Panc1 (cell line): ENCODE data around the gene ZCCHC14. TPM values are rescaled to one million over a fixed set of nuclear protein-coding genes. Genes with fewer than 3 reads are reported as not detected.

Source experiments
- ATAC-seq: fragments of 200-7000 bp; cut with Tn5 transposase; 2 replicates; pipeline ENCODE4 v1.9.1; 2020; ENCODE audit warnings: mild to moderate bottlenecking, moderate library complexity
- BruUV-seq: library from RNA; stranded (reverse); fragments of 400-500 nt; replicated peaks from 2 replicates; lab custom pipeline; 2021; lab: Mats Ljungman, UMichigan
- CTCF ChIA-PET: fragments of 300-600 bp; sonication (Branson Sonifier 250); formaldehyde crosslinking; loops from one replicate; lab custom pipeline; 2022; ENCODE audit warnings: antibody characterized with exemption; lab: Charles Lee
- POLR2A ChIA-PET: fragments of 300-600 bp; sonication (Branson Sonifier 250); formaldehyde crosslinking; loops from one replicate; lab custom pipeline; 2022; ENCODE audit warnings: antibody characterized with exemption; lab: Charles Lee
- DNase-seq: peaks from one replicate; pipeline ENCODE4 v3.0.0-alpha.2; 2010; ENCODE audit warnings: low read depth, low spot score
- H3K27ac ChIP-seq: 2 replicates; pipeline ENCODE4 v1.5.1; 2011; ENCODE audit warnings: mild to moderate bottlenecking, low read length, inconsistent platforms
- H3K27me3 ChIP-seq: fragments of 200-500 bp; sonication (Bioruptor generic); 2 replicates; pipeline ENCODE4 v1.6.0; 2014; ENCODE audit warnings: low read length, inconsistent platforms; ENCODE audit not compliant: control insufficient read depth, insufficient read depth
- H3K36me3 ChIP-seq: fragments of 200-500 bp; sonication (Bioruptor generic); 2 replicates; pipeline ENCODE4 v1.5.1; 2014; ENCODE audit warnings: inconsistent platforms, mild to moderate bottlenecking, low read length, moderate library complexity; ENCODE audit not compliant: control insufficient read depth, insufficient read depth
- H3K4me1 ChIP-seq: 2 replicates; pipeline ENCODE4 v1.5.1; 2011; ENCODE audit warnings: inconsistent platforms, mild to moderate bottlenecking, low read length, moderate library complexity; ENCODE audit not compliant: control insufficient read depth, insufficient read depth
- H3K4me3 ChIP-seq, 2 experiments: 2 replicates each; pipeline ENCODE4 v1.5.1; 2011 to 2012; ENCODE audit warnings: low read depth in 2 of 2, low read length in 2 of 2, mild to moderate bottlenecking in 2 of 2, inconsistent platforms in 1 of 2, moderate library complexity in 1 of 2
- H3K9me3 ChIP-seq: fragments of 200-500 bp; sonication (Bioruptor generic); 2 replicates; pipeline ENCODE4 v1.5.1; 2014; ENCODE audit warnings: low read depth, mild to moderate bottlenecking, inconsistent platforms, low read length, moderate library complexity; ENCODE audit not compliant: control insufficient read depth, insufficient read depth
- CTCF ChIP-seq: fragments of 450-650 bp; IDR thresholded peaks from 2 replicates; pipeline ENCODE4 v1.5.1; 2017; ENCODE audit warnings: mild to moderate bottlenecking
- POLR2AphosphoS5 ChIP-seq: IDR thresholded peaks from 2 replicates; pipeline ENCODE4 v1.6.1; 2012; ENCODE audit warnings: mild to moderate bottlenecking, low read depth, low read length, moderate library complexity
- REST ChIP-seq, 2 experiments: IDR thresholded peaks; 2 replicates each; pipeline ENCODE4 v1.6.1; 2011 to 2012; ENCODE audit warnings: low read depth in 2 of 2, control low read depth in 1 of 2, low read length in 1 of 2, mild to moderate bottlenecking in 1 of 2, moderate library complexity in 1 of 2; ENCODE audit not compliant: insufficient read depth in 1 of 2
- SIN3A ChIP-seq: IDR thresholded peaks from 2 replicates; pipeline ENCODE4 v1.6.1; 2012; ENCODE audit warnings: low read depth, mild to moderate bottlenecking, low read length, moderate library complexity, borderline replicate concordance; ENCODE audit not compliant: insufficient read depth
- TCF7L2 ChIP-seq: IDR thresholded peaks from 2 replicates; pipeline ENCODE4 v1.6.1; 2011; ENCODE audit warnings: mild to moderate bottlenecking, low read depth, low read length, inconsistent platforms
- in situ Hi-C: cut with HindIII; loops from 2 replicates; pipeline ENCODE4 v1.10.0; 2016; ENCODE audit warnings: low sequenced_read_pairs, low pct_unique_long_range_greater_than_20kb
- intact Hi-C: fragments of 100-400 bp; cut with micrococcal nuclease; formaldehyde crosslinking; loops from one replicate; pipeline ENCODE4 v1.10.0; 2022; ENCODE audit not compliant: unreplicated experiment
- total RNA-seq: library from RNA; stranded (reverse); gene quantifications from one replicate; pipeline ENCODE4 v1.2.1, GENCODE V29; 2021; ENCODE audit not compliant: unreplicated experiment

The ZCCHC14 gene
- total RNA-seq, 1 experiment from 2014 or later = 35.0 TPM

DNA sequence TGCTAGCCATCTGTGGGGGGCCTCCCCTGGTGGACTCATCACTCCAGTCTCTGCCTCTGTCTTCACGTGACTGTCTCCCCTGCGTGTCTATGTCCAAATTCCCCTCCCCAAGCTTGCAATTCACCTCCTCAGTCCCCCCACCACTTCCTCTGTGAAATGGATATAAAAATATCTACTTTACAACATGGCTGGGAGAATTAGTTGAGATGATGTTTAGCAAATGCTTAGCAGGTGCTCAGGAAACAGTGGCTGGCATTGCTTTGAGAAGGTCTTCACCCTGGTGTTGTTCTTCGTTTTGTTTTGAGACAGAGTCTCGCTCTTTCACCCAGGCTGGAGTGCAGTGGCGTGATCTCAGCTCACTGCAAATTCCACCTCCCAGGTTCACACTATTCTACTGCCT is 8.3 kb upstream of the ZCCHC14 start:
- in situ Hi-C loops = no loop called here
- CTCF ChIA-PET = no interaction called here
- POLR2A ChIA-PET = no interaction called here

DNA sequence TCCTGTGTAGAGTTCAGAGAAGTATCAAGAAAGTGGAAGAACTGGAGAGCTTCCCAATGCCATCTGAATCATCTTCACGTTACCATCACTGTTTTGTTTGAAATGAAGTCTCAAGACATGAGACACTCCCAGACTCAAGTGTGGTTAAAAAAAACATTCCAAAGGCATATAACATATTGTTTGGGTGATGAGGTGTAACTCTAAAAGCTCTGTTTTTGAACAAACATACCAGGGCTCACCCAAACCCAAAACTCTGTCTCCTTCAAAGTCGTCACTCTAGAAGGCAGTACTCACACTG is 6.3 kb upstream of the ZCCHC14 start:
- POLR2A ChIA-PET = no interaction called here
- Histone ChIP-seq H3K27me3 (no peaks in the 10 kb centered on the region), H3K36me3 (no peaks in the 10 kb centered on the region), H3K4me1 (no peaks in the 10 kb centered on the region), H3K9me3 (no peaks in the 10 kb centered on the region), H3K27ac (no peak overlapping the region), H3K4me3 (no peak overlapping the region)
- in situ Hi-C loops (no loop called here), intact Hi-C loops (no loop called here)
- CTCF ChIA-PET = no interaction called here
- no peak for ATAC-seq
- no TSS peak for BruUV-seq
- TF ChIP-seq POLR2AphosphoS5 (no peak), TCF7L2 (no peak), CTCF (no peak), SIN3A (no peak), REST (IDR thresholded peaks at IDR 0.05; ENCODE audit: insufficient read depth in 1 of 2, low read depth in 2 of 2, low read length in 1 of 2) (no peak)
- DNase-seq = peak; percentile 67

More for the DNA sequence above, 8.3 kb upstream of the ZCCHC14 start:
- no TSS peak for BruUV-seq
- Histone ChIP-seq H3K9me3 (no peaks in the 10 kb centered on the region), H3K27me3 (no peaks in the 10 kb centered on the region), H3K27ac (no peak overlapping the region), H3K36me3 (no peaks in the 10 kb centered on the region), H3K4me3 (no peak overlapping the region), H3K4me1 (no peaks in the 10 kb centered on the region)
- no peak for DNase-seq
- intact Hi-C loops = no loop called here
- TF ChIP-seq REST (IDR thresholded peaks at IDR 0.05; ENCODE audit: insufficient read depth in 1 of 2, low read depth in 2 of 2, low read length in 1 of 2) = no peak
- TF ChIP-seq TCF7L2 = no peak
- TF ChIP-seq CTCF = no peak
- no peak for TF ChIP-seq POLR2AphosphoS5
- TF ChIP-seq SIN3A = no peak
- ATAC-seq = no peak
